Bronchial epithelial cell (primary cell): ENCODE results near the gene ZFP91. TPM values are rescaled to one million over a fixed set of nuclear protein-coding genes. Genes with fewer than 3 reads are reported as not detected.

Source experiments
- DNase-seq: peaks from one replicate; pipeline ENCODE4 v3.0.0-alpha.2; 2010; ENCODE audit warnings: low read depth
- FAIRE-seq: peaks from 2 replicates; lab custom pipeline; 2011; peaks lifted over from hg19 to GRCh38; lab: Jason Lieb, UNC
- H3K27me3 ChIP-seq: 2 replicates; pipeline ENCODE4 v1.5.1; 2011; ENCODE audit warnings: low read length; ENCODE audit not compliant: control insufficient read depth, insufficient read depth
- H3K36me3 ChIP-seq: 2 replicates; pipeline ENCODE4 v1.5.1; 2011; ENCODE audit warnings: low read length; ENCODE audit not compliant: control insufficient read depth, insufficient read depth
- H3K4me3 ChIP-seq: 2 replicates; pipeline ENCODE4 v1.5.1; 2011; ENCODE audit warnings: mild to moderate bottlenecking, low read depth, low read length, control low read depth
- total RNA-seq: library from RNA; depleted of rRNA; stranded (reverse); fragments of >200 nt; gene quantifications from 2 replicates; pipeline ENCODE4 v1.2.1, GENCODE V29; 2014
- TF ChIP-seq, protein P1 (sequence below): IDR thresholded peaks from 2 replicates; pipeline ENCODE4 v1.5.1; 2011; ENCODE audit warnings: mild to moderate bottlenecking, moderate library complexity, low read length, control low read depth, inconsistent platforms; ENCODE audit not compliant: insufficient read depth, severe bottlenecking

The ZFP91 gene
- total RNA-seq, 1 donor from 2014 or later: 49.5 TPM

DNA sequence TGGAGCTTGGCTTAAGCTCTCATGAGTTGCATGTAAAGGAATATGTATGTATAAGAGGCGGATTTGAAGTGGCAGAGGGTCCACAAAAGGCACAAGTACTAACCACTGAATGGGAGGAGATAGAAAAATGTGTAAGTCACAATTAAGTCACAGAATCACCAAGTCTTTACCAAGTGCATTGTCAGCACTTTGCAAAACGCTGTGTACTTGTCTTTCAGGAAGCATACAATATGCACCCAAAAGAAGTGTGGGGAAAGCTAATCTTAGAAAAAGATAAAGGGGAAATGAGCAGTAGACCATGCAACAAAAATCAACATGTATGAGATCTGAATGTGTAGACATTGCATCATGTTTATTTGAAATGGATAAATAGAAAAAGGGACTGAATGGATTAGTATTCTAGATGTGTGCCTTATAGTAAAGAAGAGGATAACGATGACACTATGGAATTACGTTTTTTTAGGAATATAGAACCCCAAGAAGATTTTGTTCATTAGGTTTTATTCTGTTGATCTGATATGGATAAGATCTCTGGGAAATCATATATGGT, 48.1 kb downstream of the ZFP91 start:
- no peak for DNase-seq
- Histone ChIP-seq H3K36me3 (peaks cover 10% of the 10 kb centered on the region), H3K4me3 (no peak overlapping the region), H3K27me3 (no peaks in the 10 kb centered on the region)
- TF ChIP-seq, protein P1, sequence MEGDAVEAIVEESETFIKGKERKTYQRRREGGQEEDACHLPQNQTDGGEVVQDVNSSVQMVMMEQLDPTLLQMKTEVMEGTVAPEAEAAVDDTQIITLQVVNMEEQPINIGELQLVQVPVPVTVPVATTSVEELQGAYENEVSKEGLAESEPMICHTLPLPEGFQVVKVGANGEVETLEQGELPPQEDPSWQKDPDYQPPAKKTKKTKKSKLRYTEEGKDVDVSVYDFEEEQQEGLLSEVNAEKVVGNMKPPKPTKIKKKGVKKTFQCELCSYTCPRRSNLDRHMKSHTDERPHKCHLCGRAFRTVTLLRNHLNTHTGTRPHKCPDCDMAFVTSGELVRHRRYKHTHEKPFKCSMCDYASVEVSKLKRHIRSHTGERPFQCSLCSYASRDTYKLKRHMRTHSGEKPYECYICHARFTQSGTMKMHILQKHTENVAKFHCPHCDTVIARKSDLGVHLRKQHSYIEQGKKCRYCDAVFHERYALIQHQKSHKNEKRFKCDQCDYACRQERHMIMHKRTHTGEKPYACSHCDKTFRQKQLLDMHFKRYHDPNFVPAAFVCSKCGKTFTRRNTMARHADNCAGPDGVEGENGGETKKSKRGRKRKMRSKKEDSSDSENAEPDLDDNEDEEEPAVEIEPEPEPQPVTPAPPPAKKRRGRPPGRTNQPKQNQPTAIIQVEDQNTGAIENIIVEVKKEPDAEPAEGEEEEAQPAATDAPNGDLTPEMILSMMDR: no peak
- no peak for FAIRE-seq

DNA sequence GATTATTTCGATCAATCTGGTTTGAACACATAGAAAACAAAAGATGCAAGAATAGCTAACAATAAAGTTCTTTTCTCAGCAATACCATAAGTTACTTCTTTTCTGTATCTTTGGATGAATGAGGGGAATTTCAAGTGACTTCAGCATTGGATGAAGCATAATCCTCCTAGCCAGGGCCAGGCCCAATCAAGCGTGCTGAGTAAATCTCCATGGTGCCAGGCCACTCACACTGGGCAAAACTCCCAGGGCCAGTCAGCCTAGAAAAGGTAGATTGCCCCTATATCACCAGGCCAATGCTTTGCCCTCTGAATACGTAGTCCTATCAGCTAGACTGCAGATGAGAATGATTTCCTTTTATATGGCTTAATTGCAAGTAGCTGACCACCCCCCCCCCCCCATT, 49.6 kb downstream of the ZFP91 start:
- TF ChIP-seq, protein P1: no peak
- FAIRE-seq (no peak), DNase-seq (no peak)
- Histone ChIP-seq H3K4me3 (no peak overlapping the region), H3K36me3 (peaks cover 6% of the 10 kb centered on the region), H3K27me3 (no peaks in the 10 kb centered on the region)

DNA sequence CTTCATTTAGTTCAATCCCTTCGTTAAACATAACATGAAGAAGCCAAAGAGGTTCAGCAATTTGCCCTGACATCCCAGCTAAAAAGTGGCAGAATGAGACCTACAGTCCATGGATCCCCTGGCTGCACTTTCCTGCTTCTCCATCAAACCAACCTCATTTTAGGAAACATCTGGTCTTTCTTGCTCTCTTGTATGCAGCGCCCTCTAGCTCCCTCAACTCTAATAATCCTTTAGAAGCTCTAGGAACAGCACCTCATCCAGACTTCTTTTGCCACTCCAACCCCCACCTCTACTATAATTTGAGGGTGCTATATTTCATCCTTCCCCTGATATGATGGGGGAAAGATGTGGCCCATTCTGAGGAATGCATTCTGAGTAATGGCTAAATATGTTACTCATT, 51.0 kb downstream of the ZFP91 start:
- peaks cover 1% of the 10 kb centered on the region for H3K36me3 ChIP-seq
- TF ChIP-seq, protein P1: peak; percentile 67
- FAIRE-seq: peak; percentile 70
- no peaks in the 10 kb centered on the region for H3K27me3 ChIP-seq
- no peak overlapping the region for H3K4me3 ChIP-seq
- DNase-seq: peak; percentile 38

DNA sequence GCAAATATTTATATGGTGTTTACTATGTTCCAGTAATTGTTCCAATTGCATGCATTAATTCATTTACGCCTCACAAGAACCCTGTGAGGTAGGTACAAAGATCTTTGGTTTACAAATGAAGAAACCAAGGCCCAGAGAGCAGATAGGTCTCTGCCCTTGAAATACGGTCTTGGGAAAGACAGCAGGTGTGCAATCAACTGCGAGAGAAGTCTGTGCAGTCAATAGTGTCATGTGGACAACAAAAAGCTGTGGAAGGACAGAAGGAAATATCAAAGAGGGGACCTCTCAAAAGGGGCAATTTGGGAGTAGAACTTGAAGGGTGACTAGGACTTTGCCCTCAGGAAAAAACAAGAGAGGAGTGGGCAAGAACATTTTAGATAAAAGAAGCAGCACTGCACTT, 52.5 kb downstream of the ZFP91 start:
- Histone ChIP-seq H3K27me3 (no peaks in the 10 kb centered on the region), H3K4me3 (no peak overlapping the region), H3K36me3 (no peaks in the 10 kb centered on the region)
- DNase-seq: no peak
- TF ChIP-seq, protein P1: no peak
- no peak for FAIRE-seq

DNA sequence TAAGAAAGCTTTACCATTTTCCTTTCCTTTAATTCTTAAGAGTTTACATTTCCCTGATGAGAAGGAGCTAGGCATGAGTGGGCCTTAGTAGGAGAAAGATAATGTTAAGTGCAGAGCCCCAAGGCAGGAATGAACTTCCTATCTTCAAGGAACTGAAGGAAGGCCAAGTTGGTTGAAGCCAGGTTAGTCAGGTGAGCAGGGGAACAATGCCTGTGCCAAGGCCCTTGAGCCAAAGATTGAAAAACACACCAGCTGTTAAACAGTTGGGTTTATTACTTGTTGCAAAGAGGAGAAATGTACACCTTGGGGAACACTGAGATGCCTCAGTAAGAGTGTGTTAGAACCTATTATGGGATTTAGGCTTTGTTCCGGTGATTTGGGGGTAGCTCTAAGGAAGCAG, 53.6 kb downstream of the ZFP91 start:
- H3K27me3 ChIP-seq: no peaks in the 10 kb centered on the region
- no peaks in the 10 kb centered on the region for H3K36me3 ChIP-seq
- TF ChIP-seq, protein P1: no peak
- DNase-seq (no peak), FAIRE-seq (no peak)
- H3K4me3 ChIP-seq: no peak overlapping the region

DNA sequence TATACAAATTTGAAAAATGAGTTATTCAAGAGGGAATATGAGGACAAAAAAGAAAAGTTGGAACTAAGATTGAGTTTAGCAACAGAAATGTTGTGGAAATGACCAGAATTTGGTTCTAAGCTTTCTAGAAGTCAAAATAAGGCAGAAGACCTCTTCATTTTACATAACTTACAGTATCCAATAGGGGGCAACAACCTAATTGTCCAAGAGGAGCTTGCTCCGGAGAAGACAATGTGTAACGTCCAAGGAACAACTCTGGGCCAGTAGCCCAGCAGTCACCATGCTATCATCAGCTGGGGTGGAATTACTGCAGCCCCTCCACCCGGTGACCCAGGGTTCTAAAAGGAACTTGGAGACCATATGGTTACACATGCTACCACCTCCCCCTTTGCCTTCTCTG, 57.7 kb downstream of the ZFP91 start:
- Histone ChIP-seq H3K36me3 (no peaks in the 10 kb centered on the region), H3K27me3 (no peaks in the 10 kb centered on the region), H3K4me3 (no peak overlapping the region)
- TF ChIP-seq, protein P1: no peak
- FAIRE-seq (no peak), DNase-seq (no peak)
